HG02610 (cell line): ENCODE results near the gene TMEM259.

Experiments used
- ATAC-seq: cut with Tn5 transposase; IDR thresholded peaks from one replicate; pipeline ENCODE4 v1.9.1; 2021; ENCODE audit warnings: mild to moderate bottlenecking, moderate library complexity; ENCODE audit not compliant: unreplicated experiment

The TMEM259 gene

GRCh38 chr19:1017906-1018305 is 3.0 kb downstream of the TMEM259 start:
- no peak for ATAC-seq

GRCh38 chr19:1017115-1017905 is 3.6 kb downstream of the TMEM259 start:
- ATAC-seq, result no peak

GRCh38 chr19:1016647-1017114 is 4.2 kb downstream of the TMEM259 start:
- no peak for ATAC-seq

DNA sequence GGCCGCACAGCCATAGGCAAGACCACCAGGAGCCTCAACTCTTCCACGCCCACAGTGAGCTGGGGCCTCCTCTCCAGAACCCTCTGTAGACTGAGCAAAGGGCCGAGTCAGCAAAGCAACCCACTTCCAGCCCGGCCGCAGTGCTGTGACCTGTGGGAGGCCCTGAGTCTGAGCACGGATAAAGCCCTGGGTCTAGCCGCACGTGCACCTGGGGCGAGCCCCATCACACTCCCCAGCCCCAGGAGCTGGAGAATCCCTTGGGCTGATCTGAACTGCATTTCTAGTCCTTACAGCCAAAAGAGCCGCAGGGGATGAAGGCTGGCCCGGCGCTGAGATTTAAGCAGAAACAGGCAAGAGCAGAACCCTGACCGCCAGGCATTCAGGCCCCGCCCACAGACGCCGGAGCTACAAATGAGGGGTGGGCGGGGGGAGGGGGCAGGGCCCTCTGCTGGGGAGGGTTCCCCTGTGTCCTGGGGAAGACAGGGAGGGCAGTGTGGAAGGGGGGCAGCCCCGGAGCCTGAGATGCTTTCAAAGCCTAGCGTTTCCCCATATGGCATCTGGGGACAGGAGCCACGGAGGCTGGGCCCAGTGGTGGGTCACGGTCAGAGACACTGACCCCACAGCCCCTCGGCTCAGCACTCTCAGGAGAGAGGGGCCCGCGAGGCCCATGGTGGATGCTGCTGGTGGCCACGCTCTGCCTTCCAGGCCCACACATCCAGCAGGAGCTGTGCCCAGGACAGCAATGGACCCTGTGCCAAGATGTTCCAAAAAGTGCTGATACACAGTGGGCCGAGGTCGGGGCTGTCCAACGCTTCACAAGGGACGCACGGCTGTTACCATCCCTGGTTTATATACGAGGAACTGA is 4.9 kb downstream of the TMEM259 start:
- ATAC-seq, result no peak

DNA sequence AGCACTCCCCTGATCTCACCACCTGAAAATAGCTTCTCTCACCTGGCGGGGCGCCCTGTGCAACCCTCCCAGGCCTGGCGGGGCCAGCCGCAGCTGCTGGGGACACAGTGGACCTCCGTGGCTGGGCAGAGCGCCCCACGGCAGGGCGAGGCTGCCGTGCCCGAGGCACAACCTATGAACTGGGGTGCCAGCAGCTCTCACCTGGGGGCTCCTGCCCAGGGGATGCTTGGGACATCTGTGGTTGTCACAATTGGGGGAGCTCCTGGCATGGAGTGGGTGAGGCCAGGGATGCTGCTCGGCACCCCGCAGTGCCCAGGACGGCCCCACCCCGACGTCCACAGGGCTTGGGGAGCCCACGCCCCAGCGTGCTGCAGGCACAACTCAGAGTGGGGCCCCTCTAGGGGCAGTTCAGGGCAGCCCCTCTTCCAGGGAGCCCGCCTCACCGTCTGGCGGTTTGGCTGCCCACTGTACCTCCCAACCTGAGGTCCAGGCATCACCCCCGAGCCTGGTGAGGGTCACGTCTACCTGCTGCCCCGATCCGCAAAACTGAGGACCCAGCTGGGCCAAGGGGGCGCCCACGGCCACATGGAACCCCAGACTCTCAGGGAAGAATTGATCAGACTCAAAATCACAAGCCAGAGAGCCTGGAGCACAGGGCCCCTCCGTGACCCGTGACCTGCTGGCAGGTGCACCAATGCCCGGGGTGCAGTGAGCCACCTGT is 5.7 kb downstream of the TMEM259 start:
- ATAC-seq, result no peak

- ATAC-seq, result no peak
Observed at GRCh38 chr19:1014161-1015060, 6.5 kb downstream of the TMEM259 start.

GRCh38 chr19:1013218-1013617 is 7.7 kb downstream of the TMEM259 start:
- ATAC-seq, result no peak

- no peak for ATAC-seq
Observed at GRCh38 chr19:1012334-1012733, 8.6 kb downstream of the TMEM259 start.

DNA sequence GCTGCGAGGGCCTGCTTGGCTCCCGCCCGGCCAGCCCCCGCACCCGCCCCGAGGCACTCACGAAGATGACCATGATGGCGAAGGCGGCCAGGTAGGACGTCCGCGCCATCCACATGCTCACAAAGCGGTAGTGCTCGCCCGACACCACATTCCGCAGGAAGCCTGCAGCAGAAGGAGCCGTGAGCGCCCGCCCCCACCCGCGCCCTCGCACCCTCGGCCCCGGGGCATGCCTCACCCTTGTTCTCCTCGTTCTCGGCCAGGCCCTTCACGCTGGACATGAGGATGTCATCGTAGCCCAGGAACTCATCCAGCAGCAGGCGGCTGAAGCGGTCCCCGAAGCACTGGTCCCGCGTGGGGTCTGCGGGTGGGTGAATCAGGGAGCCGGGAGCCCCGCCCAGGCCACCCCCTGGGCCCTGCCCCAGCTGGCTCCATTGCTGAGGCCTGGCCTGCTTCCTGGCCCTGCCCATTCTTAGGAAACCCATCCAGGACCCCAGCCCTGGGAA is 9.0 kb downstream of the TMEM259 start:
- ATAC-seq, result no peak

GRCh38 chr19:1010586-1011510 is 10.1 kb downstream of the TMEM259 start:
- no peak for ATAC-seq

DNA sequence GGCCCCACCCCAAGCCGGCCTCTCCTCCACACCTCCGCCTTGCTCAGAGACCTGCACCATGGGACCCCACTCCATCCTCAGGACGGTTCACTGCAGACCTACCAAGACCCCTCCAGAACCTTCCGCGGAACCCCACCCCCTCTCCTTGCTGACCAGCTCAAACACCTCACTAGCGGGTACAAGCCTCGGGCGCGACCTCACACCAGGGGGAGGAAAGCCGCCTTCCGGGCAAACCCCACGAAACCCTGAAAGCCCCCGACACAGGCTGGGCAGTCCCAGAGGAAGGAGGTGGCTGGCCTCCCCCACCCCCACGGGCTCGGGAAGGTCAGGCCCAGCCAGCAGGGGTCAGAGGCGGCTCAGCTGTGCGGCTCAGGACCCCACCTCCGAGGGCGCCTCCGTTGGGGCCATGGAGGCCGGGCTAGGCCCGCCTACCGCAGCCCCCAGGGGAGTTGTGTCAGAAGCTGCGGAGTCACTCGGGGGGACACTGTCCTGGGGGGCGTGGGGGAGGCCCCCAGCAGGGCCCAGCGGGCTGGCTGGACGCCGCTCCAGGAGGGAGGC is 10.9 kb downstream of the TMEM259 start:
- ATAC-seq, result no peak

DNA sequence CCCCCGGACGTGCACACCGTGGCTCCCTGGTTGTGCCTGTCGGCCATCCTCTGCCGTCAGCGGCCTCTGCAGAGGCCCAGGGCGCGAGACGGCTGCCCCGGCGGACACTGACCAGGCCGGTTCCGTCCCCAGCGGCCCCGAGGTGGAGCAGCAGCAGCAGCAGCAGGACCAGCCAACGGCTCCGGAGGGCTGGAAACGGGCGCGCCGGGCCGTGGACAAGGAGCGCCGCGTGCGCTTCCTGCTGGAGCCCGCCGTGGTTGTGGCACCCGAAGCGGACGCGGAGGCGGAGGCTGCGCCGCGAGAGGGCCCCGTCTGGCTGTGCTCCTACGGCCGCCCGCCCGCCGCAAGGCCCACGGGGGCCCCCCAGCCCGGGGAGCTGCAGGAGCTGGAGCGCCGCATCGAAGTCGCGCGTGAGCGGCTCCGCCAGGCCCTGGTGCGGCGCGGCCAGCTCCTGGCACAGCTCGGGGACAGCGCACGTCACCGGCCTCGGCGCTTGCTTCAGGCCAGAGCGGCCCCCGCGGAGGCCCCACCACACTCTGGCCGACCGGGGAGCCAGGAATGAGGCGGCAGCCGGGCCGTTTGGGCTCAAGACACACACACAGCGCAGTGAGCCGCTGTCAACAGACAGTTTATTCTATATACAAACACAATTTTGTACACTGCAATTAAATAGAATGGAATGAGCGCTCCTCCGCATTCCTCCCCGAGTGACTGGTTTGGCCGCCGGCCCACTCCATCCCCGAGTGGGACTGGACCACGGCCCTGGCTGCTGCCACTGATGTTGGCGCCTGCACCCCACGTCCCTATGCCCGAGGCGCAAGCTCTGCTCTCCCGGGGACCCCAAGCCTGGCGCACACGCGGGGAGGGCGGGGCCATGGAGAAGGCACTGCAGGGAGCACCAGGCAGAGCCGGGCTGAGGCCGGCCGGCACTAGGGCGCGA is 11.6 kb downstream of the TMEM259 start:
- ATAC-seq, result no peak

GRCh38 chr19:1008268-1009040 is 12.5 kb downstream of the TMEM259 start:
- ATAC-seq, result no peak

GRCh38 chr19:1007399-1008251 is 13.3 kb downstream of the TMEM259 start:
- ATAC-seq, result no peak

- no peak for ATAC-seq
Observed at GRCh38 chr19:1006711-1007398, 14.1 kb downstream of the TMEM259 start.
